ENCODE data around the gene CDH4. TPM values are rescaled to one million over a fixed set of nuclear protein-coding genes. Genes with fewer than 3 reads are reported as not detected.

CDH4 gene
- total RNA-seq, 6 donors from 2014 or later = 0.20 to 1.0 (median 0.40) TPM; not detected in 1

- H3K27me3 ChIP-seq = no peaks in the 10 kb centered on the region
- H3K27ac ChIP-seq = no peak overlapping the region
- H3K4me1 ChIP-seq = no peaks in the 10 kb centered on the region
- peaks cover 5 to 15% (median 9%) of the 10 kb centered on the region in 4 donors for H3K9me3 ChIP-seq
- no peak overlapping the region for H3K4me3 ChIP-seq
- no peaks in the 10 kb centered on the region for H3K36me3 ChIP-seq
- DNase-seq = no peak
- 55 to 56% methylated on average over 4 of the region's 4 CpGs for WGBS, 2 donors
- ATAC-seq (ENCODE audit: low FRiP score in 2 of 2) = no peak
- TF ChIP-seq POLR2A (IDR thresholded peaks at IDR 0.05) = no peak
- no peak for TF ChIP-seq POLR2AphosphoS5 (IDR thresholded peaks at IDR 0.05)
- no peak for TF ChIP-seq CTCF (IDR thresholded peaks at IDR 0.05)
- TF ChIP-seq EP300 (IDR thresholded peaks at IDR 0.05) = no peak
These were observed 15.3 kb upstream of the CDH4 start for GRCh38 chr20:61236713-61237112.

- Histone ChIP-seq H3K27ac (no peak overlapping the region), H3K4me1 (no peaks in the 10 kb centered on the region), H3K36me3 (no peaks in the 10 kb centered on the region), H3K4me3 (no peak overlapping the region), H3K27me3 (no peaks in the 10 kb centered on the region), H3K9me3 (peaks cover 5 to 15% (median 9%) of the 10 kb centered on the region in 4 donors)
- ATAC-seq (ENCODE audit: low FRiP score in 2 of 2) (peak in 1 of 2 donors; percentile 66), DNase-seq (no peak)
- 47 to 59% methylated on average over 4 of the region's 4 CpGs for WGBS, 2 donors
- no peak for TF ChIP-seq EP300 (IDR thresholded peaks at IDR 0.05)
- no peak for TF ChIP-seq POLR2AphosphoS5 (IDR thresholded peaks at IDR 0.05)
- no peak for TF ChIP-seq CTCF (IDR thresholded peaks at IDR 0.05)
- TF ChIP-seq POLR2A (IDR thresholded peaks at IDR 0.05) = no peak
These were observed 13.2 kb upstream of the CDH4 start for GRCh38 chr20:61238813-61239212.

GRCh38 chr20:61240814-61241213 is 11.2 kb upstream of the CDH4 start:
- H3K27ac ChIP-seq = no peak overlapping the region
- WGBS, 2 donors = 74 to 88% methylated on average over 1 to 3 of the region's 3 CpGs
- no peaks in the 10 kb centered on the region for H3K27me3 ChIP-seq
- H3K9me3 ChIP-seq = peaks cover 5 to 15% (median 9%) of the 10 kb centered on the region in 4 donors
- H3K4me3 ChIP-seq = no peak overlapping the region
- no peaks in the 10 kb centered on the region for H3K4me1 ChIP-seq
- H3K36me3 ChIP-seq = no peaks in the 10 kb centered on the region
- DNase-seq (no peak), ATAC-seq (ENCODE audit: low FRiP score in 2 of 2) (no peak)
- no peak for TF ChIP-seq EP300 (IDR thresholded peaks at IDR 0.05)
- TF ChIP-seq POLR2A (IDR thresholded peaks at IDR 0.05) = no peak
- no peak for TF ChIP-seq CTCF (IDR thresholded peaks at IDR 0.05)
- no peak for TF ChIP-seq POLR2AphosphoS5 (IDR thresholded peaks at IDR 0.05)

GRCh38 chr20:61244213-61244612 is 7.8 kb upstream of the CDH4 start:
- Histone ChIP-seq H3K9me3 (peaks cover 5 to 15% (median 9%) of the 10 kb centered on the region in 4 donors), H3K27me3 (no peaks in the 10 kb centered on the region), H3K27ac (no peak overlapping the region), H3K4me1 (no peaks in the 10 kb centered on the region), H3K4me3 (no peak overlapping the region), H3K36me3 (no peaks in the 10 kb centered on the region)
- DNase-seq (no peak), ATAC-seq (ENCODE audit: low FRiP score in 2 of 2) (no peak)
- 56 to 65% methylated on average over 3 to 8 of the region's 8 CpGs for WGBS, 2 donors
- no peak for TF ChIP-seq CTCF (IDR thresholded peaks at IDR 0.05)

- DNase-seq (no peak), ATAC-seq (ENCODE audit: low FRiP score in 2 of 2) (no peak)
- Histone ChIP-seq H3K27ac (no peak overlapping the region), H3K4me1 (no peaks in the 10 kb centered on the region), H3K4me3 (no peak overlapping the region), H3K27me3 (peaks cover 0 to 4% (median under 1%) of the 10 kb centered on the region in 4 donors), H3K9me3 (peaks cover 0 to 2% (median 1%) of the 10 kb centered on the region in 4 donors), H3K36me3 (no peaks in the 10 kb centered on the region)
- no peak for TF ChIP-seq EP300 (IDR thresholded peaks at IDR 0.05)
- TF ChIP-seq POLR2AphosphoS5 (IDR thresholded peaks at IDR 0.05) = no peak
- no peak for TF ChIP-seq CTCF (IDR thresholded peaks at IDR 0.05)
- TF ChIP-seq POLR2A (IDR thresholded peaks at IDR 0.05) = no peak
- WGBS, 2 donors = 51 to 63% methylated on average over 7 of the region's 7 CpGs
These were observed 5.8 kb upstream of the CDH4 start for GRCh38 chr20:61246269-61246668.

All from upper lobe of left lung (tissue), 6 donors.